CD4-positive, CD25-positive, alpha-beta regulatory T cell (primary cell): ENCODE measurements around the gene MRPL51. TPM values are rescaled to one million over a fixed set of nuclear protein-coding genes. Genes with fewer than 3 reads are reported as not detected.
A peak's percentile ranks its signal among the peaks of the same experiment; 100 is the strongest.

ENCODE experiments used
- ATAC-seq, 2 donors: fragments of 150-1000 bp; cut with Tn5 transposase; one replicate each; pipeline ENCODE4 v1.10.0; 2021; ENCODE audit warnings: low read depth in 2 of 2, moderate number of reproducible peaks in 2 of 2, moderate library complexity in 1 of 2
- DNase-seq, 3 donors: peaks; one replicate each; pipeline versions ENCODE4 v3.0.0 to v3.0.0-alpha.2; 2012 to 2022; ENCODE audit warnings: mixed read lengths in 1 of 3
- H3K27ac ChIP-seq: one replicate; pipeline ENCODE4 v1.7.0; 2013; ENCODE audit warnings: mild to moderate bottlenecking, low read length; ENCODE audit not compliant: insufficient read depth, poor library complexity, severe bottlenecking
- H3K27me3 ChIP-seq: one replicate; pipeline ENCODE4 v1.7.0; 2013; ENCODE audit warnings: low read length; ENCODE audit not compliant: control insufficient read depth, insufficient read depth
- H3K36me3 ChIP-seq: one replicate; pipeline ENCODE4 v1.7.0; 2013; ENCODE audit warnings: mild to moderate bottlenecking, low read length, moderate library complexity; ENCODE audit not compliant: control insufficient read depth, insufficient read depth
- H3K4me1 ChIP-seq: 2 replicates; pipeline ENCODE4 v1.7.0; 2013; ENCODE audit warnings: mild to moderate bottlenecking, low read length; ENCODE audit not compliant: insufficient read depth, control insufficient read depth, poor library complexity, severe bottlenecking
- H3K4me3 ChIP-seq: one replicate; pipeline ENCODE4 v1.7.0; 2013; ENCODE audit warnings: low read depth, mild to moderate bottlenecking, low read length, moderate library complexity
- H3K9me3 ChIP-seq, 2 experiments: 1 replicate in 1 of 2; 2 replicates in 1 of 2; pipeline ENCODE4 v1.7.0; 2013; ENCODE audit warnings: low read length in 2 of 2, mild to moderate bottlenecking in 1 of 2, moderate library complexity in 1 of 2; ENCODE audit not compliant: control insufficient read depth in 2 of 2
- H3K27ac Mint-ChIP-seq, 3 donors: one replicate each; pipeline ENCODE4 v1.8.0; 2020 to 2022; ENCODE audit warnings: mild to moderate bottlenecking in 3 of 3, mixed read lengths in 3 of 3, moderate library complexity in 2 of 3
- H3K27me3 Mint-ChIP-seq: one replicate; pipeline ENCODE4 v1.8.0; 2022; ENCODE audit warnings: mild to moderate bottlenecking, mixed read lengths
- H3K36me3 Mint-ChIP-seq: one replicate; pipeline ENCODE4 v1.8.0; 2020; ENCODE audit warnings: mixed read lengths
- H3K4me1 Mint-ChIP-seq, 4 donors: one replicate each; pipeline ENCODE4 v1.8.0; 2020 to 2022; ENCODE audit warnings: mixed read lengths in 4 of 4, mild to moderate bottlenecking in 1 of 4
- H3K4me3 Mint-ChIP-seq, 4 donors: one replicate each; pipeline ENCODE4 v1.8.0; 2020 to 2022; ENCODE audit warnings: mild to moderate bottlenecking in 4 of 4, mixed read lengths in 4 of 4, moderate library complexity in 3 of 4
- H3K9me3 Mint-ChIP-seq, 7 donors: one replicate each; pipeline ENCODE4 v1.8.0; 2020 to 2022; ENCODE audit warnings: mixed read lengths in 7 of 7, mild to moderate bottlenecking in 3 of 7, moderate library complexity in 2 of 7
- polyA plus RNA-seq, 4 donors: library from polyadenylated mRNA; unstranded; fragments of 300-500 nt; fragmentation: Illumina TruSeq; gene quantifications; one replicate each; pipeline ENCODE4 v1.2.3, GENCODE V29; 2021
- total RNA-seq: library from RNA; stranded (reverse); gene quantifications from one replicate; pipeline ENCODE4 v1.2.3, GENCODE V29; 2022

The MRPL51 gene
- total and polyA plus RNA-seq, 5 donors from 2014 or later = 40.5 to 372 (median 245) TPM

- Mint-ChIP-seq H3K36me3 (peaks cover 32% of the 10 kb centered on the region), H3K9me3 (no peaks in the 10 kb centered on the region), H3K27me3 (no peaks in the 10 kb centered on the region), H3K4me1 (peaks cover 8 to 65% (median 32%) of the 10 kb centered on the region in 4 donors), H3K27ac (peak overlapping the region; percentile 96 to 99 (median 98)), H3K4me3 (peak overlapping the region; percentile 96 to 100 (median 99))
- ATAC-seq (no peak), DNase-seq (no peak)
- H3K4me3 ChIP-seq = peak overlapping the region; percentile 72
- H3K36me3 ChIP-seq = peaks cover 4% of the 10 kb centered on the region
- no peaks in the 10 kb centered on the region for H3K27me3 ChIP-seq
- peak overlapping the region; percentile 99 for H3K27ac ChIP-seq
- peaks cover 43% of the 10 kb centered on the region for H3K4me1 ChIP-seq
- H3K9me3 ChIP-seq = no peaks in the 10 kb centered on the region
These were observed 49.0 kb downstream of the MRPL51 start for GRCh38 chr12:6444031-6444430.

- H3K27ac Mint-ChIP-seq = peak overlapping the region; percentile 96 to 99 (median 98)
- no peaks in the 10 kb centered on the region for H3K27me3 Mint-ChIP-seq
- H3K36me3 ChIP-seq = peaks cover 4% of the 10 kb centered on the region
- H3K4me1 Mint-ChIP-seq = peaks cover 8 to 61% (median 33%) of the 10 kb centered on the region in 4 donors
- H3K9me3 ChIP-seq = no peaks in the 10 kb centered on the region
- H3K4me3 ChIP-seq = peak overlapping the region; percentile 72
- peaks cover 37% of the 10 kb centered on the region for H3K4me1 ChIP-seq
- H3K9me3 Mint-ChIP-seq = no peaks in the 10 kb centered on the region
- DNase-seq = peak in 1 of 3 donors; percentile 52
- peak overlapping the region; percentile 96 to 100 (median 99) for H3K4me3 Mint-ChIP-seq
- ATAC-seq = no peak
- peak overlapping the region; percentile 99 for H3K27ac ChIP-seq
- H3K27me3 ChIP-seq = no peaks in the 10 kb centered on the region
- peaks cover 32% of the 10 kb centered on the region for H3K36me3 Mint-ChIP-seq
These were observed 49.6 kb downstream of the MRPL51 start for GRCh38 chr12:6443361-6443983.

- no peaks in the 10 kb centered on the region for H3K27me3 Mint-ChIP-seq
- H3K4me3 ChIP-seq = no peak overlapping the region
- peak overlapping the region; percentile 44 to 100 (median 99) for H3K4me3 Mint-ChIP-seq
- no peaks in the 10 kb centered on the region for H3K9me3 Mint-ChIP-seq
- H3K27me3 ChIP-seq = no peaks in the 10 kb centered on the region
- peaks cover 8 to 55% (median 28%) of the 10 kb centered on the region in 4 donors for H3K4me1 Mint-ChIP-seq
- H3K36me3 Mint-ChIP-seq = peaks cover 27% of the 10 kb centered on the region
- ATAC-seq = no peak
- peaks cover 1% of the 10 kb centered on the region for H3K36me3 ChIP-seq
- H3K4me1 ChIP-seq = peaks cover 31% of the 10 kb centered on the region
- DNase-seq = no peak
- no peaks in the 10 kb centered on the region for H3K9me3 ChIP-seq
- H3K27ac ChIP-seq = no peak overlapping the region
- peak overlapping the region; percentile 69 to 99 (median 98) for H3K27ac Mint-ChIP-seq
These were observed 50.2 kb downstream of the MRPL51 start for GRCh38 chr12:6442836-6443235.

Other genes starting within 250 kb of the MRPL51 start
- not detected for gene PLEKHG6, start 182.6 kb downstream of the MRPL51 start, total RNA-seq
- under 1 TPM in 3 of 4 donors, not detected in 1; 0.31 to 0.62 (median 0.37) TPM for gene PLEKHG6, start 182.6 kb downstream of the MRPL51 start, polyA plus RNA-seq
- 38.5 TPM for gene TNFRSF1A, start 151.2 kb downstream of the MRPL51 start, total RNA-seq
- gene TNFRSF1A, start 151.2 kb downstream of the MRPL51 start, polyA plus RNA-seq = 10 to 100 TPM; 25.6 to 39.5 (median 31.0) TPM
- gene SCNN1A, start 117.7 kb downstream of the MRPL51 start, total RNA-seq = 0.86 TPM
- gene SCNN1A, start 117.7 kb downstream of the MRPL51 start, polyA plus RNA-seq = under 1 TPM; 0.09 to 0.60 (median 0.22) TPM
- gene LTBR, start 109.1 kb downstream of the MRPL51 start, total RNA-seq = not detected
- under 1 TPM in 1 of 4 donors, not detected in 3; 0.35 TPM for gene LTBR, start 109.1 kb downstream of the MRPL51 start, polyA plus RNA-seq
- gene CD27, start 48.3 kb downstream of the MRPL51 start, total RNA-seq = 156 TPM
- 100 to 1,000 TPM; 547 to 707 (median 641) TPM for gene CD27, start 48.3 kb downstream of the MRPL51 start, polyA plus RNA-seq
- gene TAPBPL, start 41.2 kb downstream of the MRPL51 start, total RNA-seq = 28.0 TPM
- gene TAPBPL, start 41.2 kb downstream of the MRPL51 start, polyA plus RNA-seq = 10 to 100 TPM; 34.8 to 72.7 (median 46.9) TPM
- gene VAMP1, start 22.6 kb downstream of the MRPL51 start, total RNA-seq = 67.3 TPM
- 10 to 100 TPM in 3 of 4 donors, 1 to 10 TPM in 1; 9.8 to 16.1 (median 13.5) TPM for gene VAMP1, start 22.6 kb downstream of the MRPL51 start, polyA plus RNA-seq
- gene NCAPD2, start 840 bp upstream of the MRPL51 start, total RNA-seq = 32.8 TPM
- 10 to 100 TPM; 21.5 to 29.1 (median 26.3) TPM for gene NCAPD2, start 840 bp upstream of the MRPL51 start, polyA plus RNA-seq
- gene GAPDH, start 41.3 kb upstream of the MRPL51 start, total RNA-seq = 669 TPM
- 1,000 to 10,000 TPM; 1,962 to 2,973 (median 2,405) TPM for gene GAPDH, start 41.3 kb upstream of the MRPL51 start, polyA plus RNA-seq
- 46.6 TPM for gene IFFO1, start 62.8 kb upstream of the MRPL51 start, total RNA-seq
- gene IFFO1, start 62.8 kb upstream of the MRPL51 start, polyA plus RNA-seq = 10 to 100 TPM in 1 of 4 donors, 1 to 10 TPM in 3; 5.6 to 10.4 (median 8.3) TPM
- 77.5 TPM for gene NOP2, start 75.0 kb upstream of the MRPL51 start, total RNA-seq
- 10 to 100 TPM; 13.2 to 34.0 (median 22.5) TPM for gene NOP2, start 75.0 kb upstream of the MRPL51 start, polyA plus RNA-seq
- gene CHD4, start 114.1 kb upstream of the MRPL51 start, total RNA-seq = 474 TPM
- gene CHD4, start 114.1 kb upstream of the MRPL51 start, polyA plus RNA-seq = 10 to 100 TPM; 32.2 to 43.4 (median 38.8) TPM
- gene LPAR5, start 142.7 kb upstream of the MRPL51 start, total RNA-seq = 7.0 TPM
- gene LPAR5, start 142.7 kb upstream of the MRPL51 start, polyA plus RNA-seq = 10 to 100 TPM in 1 of 4 donors, 1 to 10 TPM in 3; 6.6 to 17.3 (median 8.6) TPM
- 13.7 TPM for gene ACRBP, start 154.2 kb upstream of the MRPL51 start, total RNA-seq
- gene ACRBP, start 154.2 kb upstream of the MRPL51 start, polyA plus RNA-seq = under 1 TPM in 1 of 4 donors, not detected in 3; 0.41 TPM
- gene ING4, start 169.9 kb upstream of the MRPL51 start, total RNA-seq = 34.6 TPM
- 10 to 100 TPM; 70.5 to 90.6 (median 82.4) TPM for gene ING4, start 169.9 kb upstream of the MRPL51 start, polyA plus RNA-seq
- gene ZNF384, start 196.1 kb upstream of the MRPL51 start, total RNA-seq = 68.3 TPM
- 10 to 100 TPM; 13.4 to 25.3 (median 19.6) TPM for gene ZNF384, start 196.1 kb upstream of the MRPL51 start, polyA plus RNA-seq
- gene PIANP, start 207.6 kb upstream of the MRPL51 start, total RNA-seq = not detected
- under 1 TPM in 1 of 4 donors, not detected in 3; 0.13 TPM for gene PIANP, start 207.6 kb upstream of the MRPL51 start, polyA plus RNA-seq
- 20.7 TPM for gene COPS7A, start 230.8 kb upstream of the MRPL51 start, total RNA-seq
- gene COPS7A, start 230.8 kb upstream of the MRPL51 start, polyA plus RNA-seq = 10 to 100 TPM; 37.8 to 48.4 (median 42.6) TPM